Neuronal stem cell (in vitro differentiated cells): ENCODE data around the gene LPP.

Experiments
- DNase-seq: peaks from one replicate; pipeline ENCODE4 v3.0.0-alpha.2; 2013; ENCODE audit warnings: low spot score
- H2AFZ ChIP-seq: one replicate; pipeline ENCODE4 v1.6.1; 2013; ENCODE audit warnings: mild to moderate bottlenecking, low read length, inconsistent platforms
- H2AK5ac ChIP-seq: 2 replicates; pipeline ENCODE4 v1.6.1; 2013; ENCODE audit warnings: low read depth, mild to moderate bottlenecking, inconsistent platforms, low read length, moderate library complexity, mixed read lengths
- H2BK120ac ChIP-seq: 2 replicates; pipeline ENCODE4 v1.6.1; 2013; ENCODE audit warnings: low read depth, mild to moderate bottlenecking, inconsistent platforms, low read length, moderate library complexity, mixed read lengths
- H2BK12ac ChIP-seq: one replicate; pipeline ENCODE4 v1.6.1; 2013; ENCODE audit warnings: low read length, inconsistent platforms
- H2BK15ac ChIP-seq: 2 replicates; pipeline ENCODE4 v1.6.1; 2013; ENCODE audit warnings: mild to moderate bottlenecking, low read length, inconsistent platforms, mixed read lengths
- H2BK5ac ChIP-seq: one replicate; pipeline ENCODE4 v1.6.1; 2013; ENCODE audit warnings: inconsistent platforms, mild to moderate bottlenecking, low read length, moderate library complexity
- H3K14ac ChIP-seq: one replicate; pipeline ENCODE4 v1.6.1; 2013; ENCODE audit warnings: low read length, inconsistent platforms
- H3K18ac ChIP-seq: 2 replicates; pipeline ENCODE4 v1.6.1; 2013; ENCODE audit warnings: low read length, inconsistent platforms
- H3K23ac ChIP-seq: 2 replicates; pipeline ENCODE4 v1.6.1; 2013; ENCODE audit warnings: low read depth, mild to moderate bottlenecking, mixed read lengths, low read length, inconsistent platforms; ENCODE audit not compliant: poor library complexity
- H3K27ac ChIP-seq: replicated peaks from 3 replicates; pipeline ENCODE4 v1.5.1; 2013; ENCODE audit warnings: low read length, inconsistent platforms
- H3K27me3 ChIP-seq, 3 experiments: 2 replicates each; pipeline ENCODE4 v1.6.1; 2013; ENCODE audit warnings: low read length in 3 of 3, mild to moderate bottlenecking in 2 of 3, inconsistent platforms in 1 of 3, low read depth in 1 of 3, mixed read lengths in 1 of 3, moderate library complexity in 1 of 3; ENCODE audit not compliant: control insufficient read depth in 3 of 3, insufficient read depth in 3 of 3
- H3K36me3 ChIP-seq, 2 donors: replicated peaks in 1 of 2; 2 replicates each; pipeline ENCODE4 v1.6.1; 2013; ENCODE audit warnings: low read length in 2 of 2; ENCODE audit not compliant: control insufficient read depth in 2 of 2, insufficient read depth in 2 of 2
- H3K4ac ChIP-seq: 2 replicates; pipeline ENCODE4 v1.6.1; 2013; ENCODE audit warnings: inconsistent platforms, mild to moderate bottlenecking, low read length, moderate library complexity
- H3K4me1 ChIP-seq, 2 donors: 1 replicate in 1 of 2; 2 replicates in 1 of 2; pipeline ENCODE4 v1.6.1; 2013; ENCODE audit warnings: low read length in 2 of 2, low read depth in 1 of 2; ENCODE audit not compliant: control insufficient read depth in 2 of 2, insufficient read depth in 1 of 2
- H3K4me2 ChIP-seq: one replicate; pipeline ENCODE4 v1.6.1; 2013; ENCODE audit warnings: mild to moderate bottlenecking, low read length, inconsistent platforms; ENCODE audit not compliant: insufficient read depth, poor library complexity, severe bottlenecking
- H3K4me3 ChIP-seq, 2 donors: 2 replicates each; pipeline ENCODE4 v1.5.1; 2013; ENCODE audit warnings: low read length in 2 of 2, mild to moderate bottlenecking in 2 of 2, inconsistent platforms in 1 of 2, moderate library complexity in 1 of 2
- H3K79me1 ChIP-seq: one replicate; pipeline ENCODE4 v1.6.1; 2013; ENCODE audit warnings: low read depth, mild to moderate bottlenecking, inconsistent platforms, low read length, moderate library complexity
- H3K9ac ChIP-seq: one replicate; pipeline ENCODE4 v1.6.1; 2013; ENCODE audit warnings: mild to moderate bottlenecking, low read depth, low read length, inconsistent platforms; ENCODE audit not compliant: poor library complexity
- H3K9me3 ChIP-seq, 2 donors: replicated peaks in 1 of 2; 2 replicates each; pipeline versions ENCODE3 to v1.6.1; 2013; ENCODE audit warnings: low read length in 2 of 2, mild to moderate bottlenecking in 2 of 2, inconsistent platforms in 1 of 2, low read depth in 1 of 2, mixed read lengths in 1 of 2, moderate library complexity in 1 of 2; ENCODE audit not compliant: control insufficient read depth in 2 of 2, insufficient read depth in 1 of 2
- H4K8ac ChIP-seq: one replicate; pipeline ENCODE4 v1.6.1; 2013; ENCODE audit warnings: low read depth, mild to moderate bottlenecking, inconsistent platforms, low read length, moderate library complexity
- H4K91ac ChIP-seq: one replicate; pipeline ENCODE4 v1.6.1; 2013; ENCODE audit warnings: low read length, low read depth, mild to moderate bottlenecking, inconsistent platforms; ENCODE audit not compliant: poor library complexity
- WGBS, 2 donors: extraction: QIAGEN DNeasy Blood & Tissue Kit; methylation state at CpG; one replicate each; pipeline ENCODE4 v1.1.7; 2013; ENCODE audit warnings: missing lambda C conversion rate in 2 of 2, mixed read lengths in 1 of 2; ENCODE audit not compliant: insufficient read length in 2 of 2, insufficient replicate concordance in 1 of 2; ENCODE audit errors: extremely low coverage in 2 of 2; 5-methylcytosine and 5-hydroxymethylcytosine counted together

Gene LPP

GRCh38 chr3:188315553-188315952, 161.6 kb downstream of the LPP start:
- Histone ChIP-seq H4K8ac (no peak overlapping the region), H4K91ac (no peak overlapping the region), H2BK120ac (no peak overlapping the region), H3K79me1 (no peaks in the 10 kb centered on the region), H3K9ac (no peak overlapping the region), H3K4ac (no peak overlapping the region), H3K23ac (no peak overlapping the region), H3K9me3 (no peaks in the 10 kb centered on the region), H2BK12ac (no peak overlapping the region), H2BK5ac (no peak overlapping the region), H3K18ac (no peak overlapping the region), H3K36me3 (no peaks in the 10 kb centered on the region), H3K4me1 (no peaks in the 10 kb centered on the region), H3K14ac (no peak overlapping the region), H2AFZ (no peak overlapping the region), H2AK5ac (no peak overlapping the region), H3K27me3 (no peaks in the 10 kb centered on the region), H2BK15ac (no peak overlapping the region), H3K4me2 (no peak overlapping the region), H3K4me3 (no peak overlapping the region), H3K27ac (no peak overlapping the region)
- no peak for DNase-seq
- WGBS, 2 donors, result no CpG with 5 or more reads among the region's 2 CpGs

- Histone ChIP-seq H2BK120ac (no peak overlapping the region), H3K4me3 (no peak overlapping the region)
Observed at GRCh38 chr3:188316021-188316722, 162.2 kb downstream of the LPP start.

GRCh38 chr3:188316723-188317070, 162.7 kb downstream of the LPP start:
- no peak overlapping the region for H3K14ac ChIP-seq
- no peaks in the 10 kb centered on the region for H3K9me3 ChIP-seq
- H2BK5ac ChIP-seq, result no peak overlapping the region
- no peak overlapping the region for H2BK12ac ChIP-seq
- DNase-seq, result no peak
- H3K27me3 ChIP-seq, result no peaks in the 10 kb centered on the region
- H2BK120ac ChIP-seq, result no peak overlapping the region
- no peaks in the 10 kb centered on the region for H3K79me1 ChIP-seq
- no peak overlapping the region for H3K18ac ChIP-seq
- no peak overlapping the region for H2AFZ ChIP-seq
- no peak overlapping the region for H3K9ac ChIP-seq
- H4K91ac ChIP-seq, result no peak overlapping the region
- no peak overlapping the region for H3K4me2 ChIP-seq
- H2AK5ac ChIP-seq, result no peak overlapping the region
- no peaks in the 10 kb centered on the region for H3K36me3 ChIP-seq
- H3K4ac ChIP-seq, result no peak overlapping the region
- H3K4me3 ChIP-seq, result no peak overlapping the region
- H3K4me1 ChIP-seq, result no peaks in the 10 kb centered on the region
- WGBS, 2 donors, result no CpG with 5 or more reads among the region's 3 CpGs
- H3K27ac ChIP-seq, result no peak overlapping the region
- no peak overlapping the region for H3K23ac ChIP-seq
- H2BK15ac ChIP-seq, result no peak overlapping the region
- no peak overlapping the region for H4K8ac ChIP-seq

More at GRCh38 chr3:188316021-188316722, 162.2 kb downstream of the LPP start:
- H3K4ac ChIP-seq, result no peak overlapping the region
- no peak overlapping the region for H3K14ac ChIP-seq
- no peak overlapping the region for H2BK15ac ChIP-seq
- H2BK12ac ChIP-seq, result no peak overlapping the region
- no peak overlapping the region for H3K27ac ChIP-seq
- H3K36me3 ChIP-seq, result no peaks in the 10 kb centered on the region
- no peak overlapping the region for H3K4me2 ChIP-seq
- H4K91ac ChIP-seq, result no peak overlapping the region
- H3K9me3 ChIP-seq, result no peaks in the 10 kb centered on the region
- H3K18ac ChIP-seq, result no peak overlapping the region
- H3K27me3 ChIP-seq, result no peaks in the 10 kb centered on the region
- H3K79me1 ChIP-seq, result no peaks in the 10 kb centered on the region
- H2AK5ac ChIP-seq, result no peak overlapping the region
- DNase-seq, result no peak
- no peaks in the 10 kb centered on the region for H3K4me1 ChIP-seq
- WGBS, 2 donors, result no CpG with 5 or more reads among the region's 6 CpGs
- H4K8ac ChIP-seq, result no peak overlapping the region
- no peak overlapping the region for H2BK5ac ChIP-seq
- H3K23ac ChIP-seq, result no peak overlapping the region
- no peak overlapping the region for H3K9ac ChIP-seq
- H2AFZ ChIP-seq, result no peak overlapping the region

GRCh38 chr3:188319569-188319968, 165.6 kb downstream of the LPP start:
- H3K14ac ChIP-seq, result no peak overlapping the region
- H3K36me3 ChIP-seq, result no peaks in the 10 kb centered on the region
- no peak overlapping the region for H3K4me2 ChIP-seq
- H2AFZ ChIP-seq, result no peak overlapping the region
- H3K9ac ChIP-seq, result no peak overlapping the region
- H3K4me1 ChIP-seq, result no peaks in the 10 kb centered on the region
- H4K8ac ChIP-seq, result no peak overlapping the region
- H3K9me3 ChIP-seq, result no peaks in the 10 kb centered on the region
- no peak overlapping the region for H2BK12ac ChIP-seq
- H4K91ac ChIP-seq, result no peak overlapping the region
- H2AK5ac ChIP-seq, result no peak overlapping the region
- H2BK15ac ChIP-seq, result no peak overlapping the region
- H3K79me1 ChIP-seq, result no peaks in the 10 kb centered on the region
- WGBS, 2 donors, result no CpG with 5 or more reads among the region's 1 CpG
- H3K27ac ChIP-seq, result no peak overlapping the region
- H2BK120ac ChIP-seq, result no peak overlapping the region
- no peak overlapping the region for H3K4me3 ChIP-seq
- no peaks in the 10 kb centered on the region for H3K27me3 ChIP-seq
- H3K4ac ChIP-seq, result no peak overlapping the region
- no peak overlapping the region for H3K18ac ChIP-seq
- H2BK5ac ChIP-seq, result no peak overlapping the region
- no peak for DNase-seq
- H3K23ac ChIP-seq, result no peak overlapping the region
